H1 (cell line): ENCODE data around the gene GAB2. TPM values are rescaled to one million over a fixed set of nuclear protein-coding genes. Genes with fewer than 3 reads are reported as not detected.

ENCODE experiments used
- CTCF ChIA-PET: fragments of 300-600 bp; sonication (Branson Sonifier 250); formaldehyde crosslinking; loops from one replicate; lab custom pipeline; 2021; ENCODE audit not compliant: partially characterized antibody; lab: Charles Lee
- POLR2A ChIA-PET: fragments of 300-600 bp; sonication (Branson Sonifier 250); formaldehyde crosslinking; loops from one replicate; lab custom pipeline; 2021; ENCODE audit warnings: inconsistent platforms; ENCODE audit not compliant: partially characterized antibody; lab: Charles Lee
- DNase-seq, 2 experiments: peaks; one replicate each; pipeline versions ENCODE4 v3.0.0 to v3.0.0-alpha.2; 2010 to 2022; ENCODE audit warnings: low spot score in 2 of 2, low read depth in 1 of 2, mixed read lengths in 1 of 2
- FAIRE-seq: peaks from 2 replicates; lab custom pipeline; 2011; peaks lifted over from hg19 to GRCh38; lab: Jason Lieb, UNC
- H2AFZ ChIP-seq: 2 replicates; pipeline ENCODE4 v1.8.1; 2012; ENCODE audit warnings: low read length, inconsistent platforms
- H2AK5ac ChIP-seq: 2 replicates; pipeline ENCODE4 v1.6.1; 2013; ENCODE audit warnings: low read depth, low read length
- H2BK120ac ChIP-seq: replicated peaks from 2 replicates; pipeline ENCODE3; 2013; ENCODE audit warnings: low read depth, low read length, inconsistent platforms
- H2BK12ac ChIP-seq: 2 replicates; pipeline ENCODE4 v1.6.1; 2013; ENCODE audit warnings: low read depth, low read length
- H2BK15ac ChIP-seq: 2 replicates; pipeline ENCODE4 v1.6.1; 2013; ENCODE audit warnings: low read length
- H2BK20ac ChIP-seq: 2 replicates; pipeline ENCODE4 v1.6.1; 2013; ENCODE audit warnings: low read length
- H2BK5ac ChIP-seq: 2 replicates; pipeline ENCODE4 v1.6.1; 2013; ENCODE audit warnings: low read depth, low read length
- H3K14ac ChIP-seq: 2 replicates; pipeline ENCODE4 v1.6.1; 2013; ENCODE audit warnings: inconsistent platforms; ENCODE audit not compliant: insufficient read length
- H3K18ac ChIP-seq: 2 replicates; pipeline ENCODE4 v1.6.1; 2013; ENCODE audit warnings: low read length; ENCODE audit errors: extremely low read depth
- H3K23ac ChIP-seq: 2 replicates; pipeline ENCODE4 v1.6.1; 2013; ENCODE audit warnings: inconsistent platforms; ENCODE audit not compliant: insufficient read length
- H3K23me2 ChIP-seq: 2 replicates; pipeline ENCODE4 v1.6.1; 2013; ENCODE audit warnings: low read depth, low read length
- H3K27ac ChIP-seq: 2 replicates; pipeline ENCODE4 v1.6.1; 2011; ENCODE audit warnings: low read depth, low read length, inconsistent platforms
- H3K27me3 ChIP-seq, 4 experiments: replicated peaks in 1 of 4; 1 replicate in 1 of 4; 2 replicates in 3 of 4; pipeline versions ENCODE4 v1.6.1 to v1.8.1; 2011 to 2013; ENCODE audit warnings: low read length in 3 of 4, mild to moderate bottlenecking in 3 of 4, inconsistent platforms in 2 of 4, mixed read lengths in 2 of 4, moderate library complexity in 1 of 4; ENCODE audit not compliant: control insufficient read depth in 3 of 4, insufficient read depth in 3 of 4; ENCODE audit errors: extremely low read depth in 1 of 4
- H3K36me3 ChIP-seq, 4 experiments: 2 replicates each; pipeline versions ENCODE4 v1.6.1 to v1.8.1; 2011 to 2013; ENCODE audit warnings: mild to moderate bottlenecking in 4 of 4, low read length in 3 of 4, moderate library complexity in 2 of 4, control low read depth in 1 of 4, inconsistent platforms in 1 of 4; ENCODE audit not compliant: insufficient read depth in 4 of 4, control insufficient read depth in 2 of 4
- H3K4ac ChIP-seq: replicated peaks from 2 replicates; pipeline ENCODE3; 2013; ENCODE audit warnings: low read length, low read depth, mixed read lengths, inconsistent platforms; ENCODE audit not compliant: insufficient read length
- H3K4me1 ChIP-seq, 4 experiments: replicated peaks in 1 of 4; 1 replicate in 1 of 4; 2 replicates in 3 of 4; pipeline versions ENCODE4 v1.6.1 to v1.8.1; 2011 to 2013; ENCODE audit warnings: low read length in 3 of 4, inconsistent platforms in 2 of 4, mixed read lengths in 1 of 4; ENCODE audit not compliant: insufficient read depth in 4 of 4, control insufficient read depth in 3 of 4
- H3K4me2 ChIP-seq, 2 experiments: 2 replicates each; pipeline versions ENCODE4 v1.6.1 to v1.8.1; 2011 to 2013; ENCODE audit warnings: low read depth in 2 of 2, low read length in 2 of 2, control low read depth in 1 of 2, inconsistent platforms in 1 of 2, mild to moderate bottlenecking in 1 of 2; ENCODE audit not compliant: insufficient read depth in 1 of 2
- H3K4me3 ChIP-seq, 4 experiments: fragments of 200-600, 300-600 bp in 1 of 4; sonication (generic), shearing (Covaris generic), sonication (Bioruptor Twin) in 1 of 4; 2 replicates each; pipeline versions ENCODE4 v1.5.1 to v1.8.1; 2011 to 2016; ENCODE audit warnings: low read length in 4 of 4, low read depth in 3 of 4, control low read depth in 2 of 4, inconsistent platforms in 2 of 4, mild to moderate bottlenecking in 2 of 4, mixed read lengths in 1 of 4, moderate library complexity in 1 of 4; ENCODE audit not compliant: insufficient read depth in 2 of 4; ENCODE audit errors: extremely low read depth in 1 of 4
- H3K56ac ChIP-seq: replicated peaks from 2 replicates; pipeline ENCODE3; 2013; ENCODE audit warnings: low read depth, mild to moderate bottlenecking, mixed read lengths, low read length, inconsistent platforms; ENCODE audit not compliant: insufficient read length
- H3K79me1 ChIP-seq: 2 replicates; pipeline ENCODE4 v1.6.1; 2013; ENCODE audit warnings: low read depth, low read length, control low read depth
- H3K79me2 ChIP-seq, 2 experiments: 2 replicates each; pipeline versions ENCODE4 v1.6.1 to v1.8.1; 2012 to 2013; ENCODE audit warnings: low read length in 2 of 2, mild to moderate bottlenecking in 2 of 2, inconsistent platforms in 1 of 2; ENCODE audit not compliant: insufficient read depth in 2 of 2, control insufficient read depth in 1 of 2
- H3K9ac ChIP-seq, 4 experiments: replicated peaks in 1 of 4; 1 replicate in 1 of 4; 2 replicates in 3 of 4; pipeline versions ENCODE4 v1.6.1 to v1.8.1; 2011 to 2013; ENCODE audit warnings: low read depth in 3 of 4, low read length in 3 of 4, control low read depth in 2 of 4, mild to moderate bottlenecking in 2 of 4, moderate library complexity in 2 of 4, inconsistent platforms in 1 of 4; ENCODE audit errors: extremely low read depth in 1 of 4
- H3K9me3 ChIP-seq, 2 experiments: 2 replicates each; pipeline versions ENCODE4 v1.6.1 to v1.8.1; 2012 to 2013; ENCODE audit warnings: mild to moderate bottlenecking in 2 of 2, moderate library complexity in 2 of 2, control low read depth in 1 of 2, inconsistent platforms in 1 of 2, low read depth in 1 of 2, low read length in 1 of 2, mixed read lengths in 1 of 2; ENCODE audit not compliant: insufficient read depth in 2 of 2
- H4K20me1 ChIP-seq, 2 experiments: replicated peaks in 1 of 2; 2 replicates each; pipeline versions ENCODE3 to v1.8.1; 2011 to 2013; ENCODE audit warnings: inconsistent platforms in 2 of 2, low read length in 2 of 2, mild to moderate bottlenecking in 1 of 2; ENCODE audit not compliant: insufficient read depth in 2 of 2, control insufficient read depth in 1 of 2
- H4K5ac ChIP-seq: 2 replicates; pipeline ENCODE4 v1.6.1; 2013; ENCODE audit warnings: low read length, low read depth, mixed read lengths, inconsistent platforms; ENCODE audit not compliant: insufficient read length
- H4K8ac ChIP-seq: 2 replicates; pipeline ENCODE4 v1.8.0; 2013; ENCODE audit warnings: mild to moderate bottlenecking, moderate library complexity, low read length, inconsistent platforms; ENCODE audit not compliant: insufficient read depth; ENCODE audit errors: extremely low read depth
- H4K91ac ChIP-seq: replicated peaks from 2 replicates; pipeline ENCODE3; 2013; ENCODE audit warnings: low read length, mixed read lengths, inconsistent platforms; ENCODE audit not compliant: insufficient read length
- ATF3 ChIP-seq: IDR thresholded peaks from 2 replicates; pipeline ENCODE4 v1.6.1; 2011; ENCODE audit warnings: low read depth, mild to moderate bottlenecking, low read length; ENCODE audit not compliant: insufficient read depth
- BCL11A ChIP-seq, 2 experiments: IDR thresholded peaks; one replicate each; pipeline ENCODE4 v1.6.1; 2011; ENCODE audit warnings: low read depth in 2 of 2, low read length in 2 of 2, mild to moderate bottlenecking in 2 of 2
- CTCF ChIP-seq, 3 experiments: IDR thresholded peaks; 1 replicate in 2 of 3; 2 replicates in 1 of 3; pipeline versions ENCODE4 v1.5.1 to v1.6.1; 2011; ENCODE audit warnings: low read length in 3 of 3, mild to moderate bottlenecking in 3 of 3, inconsistent platforms in 2 of 3, low read depth in 1 of 3, moderate library complexity in 1 of 3; ENCODE audit not compliant: insufficient read depth in 1 of 3; ENCODE audit errors: control extremely low read depth in 1 of 3
- TBP ChIP-seq: IDR thresholded peaks from 2 replicates; pipeline ENCODE4 v1.6.1; 2011; ENCODE audit warnings: low read depth, low read length, improper control_type of control experiment
- WGBS, 2 experiments: shearing (Covaris generic) in 1 of 2; methylation state at CpG; one replicate each; pipeline versions ENCODE4 v1.1.6 to v1.1.7; 2013 to 2015; ENCODE audit warnings: low lambda C conversion rate in 2 of 2, mixed read lengths in 2 of 2, inconsistent platforms in 1 of 2, low coverage in 1 of 2, missing lambda C conversion rate in 1 of 2; ENCODE audit not compliant: insufficient replicate concordance in 2 of 2, insufficient coverage in 1 of 2, insufficient read length in 1 of 2; ENCODE audit errors: extremely low coverage in 1 of 2, missing lambda C conversion rate in 1 of 2; 5-methylcytosine and 5-hydroxymethylcytosine counted together
- polyA plus RNA-seq, 7 experiments: library from polyadenylated mRNA; depleted of rRNA in 3 of 7; stranded (reverse) in 5 of 7; unstranded in 2 of 7; fragments of >200 nt in 5 of 7; fragments of 200-250 nt in 2 of 7; gene quantifications; 1 replicate in 5 of 7; 2 replicates in 1 of 7; 4 replicates in 1 of 7; pipeline versions ENCODE4 v1.2.1 to v1.2.3, GENCODE V29; 2011 to 2013; ENCODE audit warnings: missing spikeins in 2 of 7, mixed read lengths in 2 of 7
- total RNA-seq: library from RNA; stranded (reverse); fragmentation: NEBNext Ultra II Directional; extraction: Animal tissue kit (Norgen Biotek cat#: 25700); gene quantifications from 2 replicates; pipeline ENCODE4 v1.2.1, GENCODE V29; 2021

Gene GAB2
- total and polyA plus RNA-seq, 2 of the 8 experiments (the other 6 are each of a cell fraction or from before 2014, with no cell fraction given): 6.3 to 14.0 TPM

- Histone ChIP-seq H3K4me2 (no peak overlapping the region), H3K23me2 (peaks cover 4% of the 10 kb centered on the region; the same call in 1 of the 2 replicates), H2AFZ (no peak overlapping the region), H3K4me1 (peaks cover 0 to 4% (median 2%) of the 10 kb centered on the region in 4 experiments; a peak in 4 of 7 replicates), H3K23ac (no peak overlapping the region), H4K5ac (no peak overlapping the region), H4K8ac (no peak overlapping the region), H3K36me3 (no peaks in the 10 kb centered on the region), H2BK120ac (no peak overlapping the region), H2BK12ac (no peak overlapping the region), H3K79me2 (no peaks in the 10 kb centered on the region), H2BK20ac (no peak overlapping the region), H3K9me3 (no peaks in the 10 kb centered on the region), H3K27ac (no peak overlapping the region), H2BK15ac (no peak overlapping the region), H4K20me1 (peaks cover 0 to 3% of the 10 kb centered on the region in 2 experiments), H3K4ac (no peak overlapping the region), H3K18ac (no peak overlapping the region), H3K27me3 (0 out of 7 replicates have a peak, but pooled peaks cover 0 to 4% (median 0%) of the 10 kb centered on the region in 4 experiments), H2AK5ac (no peak overlapping the region), H3K56ac (no peak overlapping the region), H2BK5ac (no peak overlapping the region), H3K4me3 (no peak overlapping the region), H3K79me1 (peaks cover 2% of the 10 kb centered on the region; the same call in 1 of the 2 replicates), H3K14ac (no peak overlapping the region), H3K9ac (no peak overlapping the region), H4K91ac (no peak overlapping the region)
- WGBS, 2 experiments: 92% methylated on average over 8 of the region's 8 CpGs; no CpG with 5 or more reads in 1 of the 2 experiments
- TF ChIP-seq CTCF (IDR thresholded peaks at IDR 0.05; ENCODE audit: control extremely low read depth in 1 of 3, insufficient read depth in 1 of 3, low read depth in 1 of 3, low read length in 3 of 3) (no peak), TBP (no peak), BCL11A (IDR thresholded peaks at IDR 0.05; ENCODE audit: low read depth in 2 of 2, low read length in 2 of 2) (no peak), ATF3 (no peak)
- ChIA-PET POLR2A (interaction anchor here (0.9 to 1.9 kb wide), 3 partner anchors 15 to 116 kb away, joined by 3 to 4 read pairs (median 3); partner anchors contain the start of gene ALG8), CTCF (interaction anchor here (1.1 to 1.6 kb wide), 2 partner anchors 26 to 370 kb away, joined by 3 to 5 read pairs; no protein-coding TSS in a partner anchor)
- DNase-seq (no peak), FAIRE-seq (no peak)
Observed at GRCh38 chr11:78193806-78194205, 223.8 kb downstream of the GAB2 start.
